Effector memory CD8-positive, alpha-beta T cell (primary cell): ENCODE measurements around the gene GATAD2A.

Experiments
- ATAC-seq: fragments of 150-1000 bp; cut with Tn5 transposase; replicated peaks from 2 replicates; pipeline ENCODE4 v1.10.0; 2021; ENCODE audit warnings: mild to moderate bottlenecking, moderate library complexity
- DNase-seq, 3 experiments: peaks; one replicate each; pipeline ENCODE4 v3.0.0; 2021
- H3K27ac Mint-ChIP-seq, 2 donors: one replicate each; pipeline ENCODE4 v1.8.0; 2022; ENCODE audit warnings: mild to moderate bottlenecking in 2 of 2, mixed read lengths in 2 of 2, moderate library complexity in 2 of 2
- H3K27me3 Mint-ChIP-seq, 2 donors: one replicate each; pipeline ENCODE4 v1.8.0; 2022; ENCODE audit warnings: mixed read lengths in 2 of 2
- H3K36me3 Mint-ChIP-seq: one replicate; pipeline ENCODE4 v1.8.0; 2022; ENCODE audit warnings: mild to moderate bottlenecking, moderate library complexity, mixed read lengths; ENCODE audit not compliant: insufficient read depth
- H3K4me1 Mint-ChIP-seq, 2 donors: one replicate each; pipeline ENCODE4 v1.8.0; 2022; ENCODE audit warnings: low read depth in 2 of 2, mixed read lengths in 2 of 2
- H3K4me3 Mint-ChIP-seq, 2 donors: one replicate each; pipeline ENCODE4 v1.8.0; 2022; ENCODE audit warnings: mild to moderate bottlenecking in 2 of 2, mixed read lengths in 2 of 2, moderate library complexity in 2 of 2
- H3K9me3 Mint-ChIP-seq, 2 donors: one replicate each; pipeline ENCODE4 v1.8.0; 2022; ENCODE audit warnings: mixed read lengths in 2 of 2

GATAD2A gene

DNA sequence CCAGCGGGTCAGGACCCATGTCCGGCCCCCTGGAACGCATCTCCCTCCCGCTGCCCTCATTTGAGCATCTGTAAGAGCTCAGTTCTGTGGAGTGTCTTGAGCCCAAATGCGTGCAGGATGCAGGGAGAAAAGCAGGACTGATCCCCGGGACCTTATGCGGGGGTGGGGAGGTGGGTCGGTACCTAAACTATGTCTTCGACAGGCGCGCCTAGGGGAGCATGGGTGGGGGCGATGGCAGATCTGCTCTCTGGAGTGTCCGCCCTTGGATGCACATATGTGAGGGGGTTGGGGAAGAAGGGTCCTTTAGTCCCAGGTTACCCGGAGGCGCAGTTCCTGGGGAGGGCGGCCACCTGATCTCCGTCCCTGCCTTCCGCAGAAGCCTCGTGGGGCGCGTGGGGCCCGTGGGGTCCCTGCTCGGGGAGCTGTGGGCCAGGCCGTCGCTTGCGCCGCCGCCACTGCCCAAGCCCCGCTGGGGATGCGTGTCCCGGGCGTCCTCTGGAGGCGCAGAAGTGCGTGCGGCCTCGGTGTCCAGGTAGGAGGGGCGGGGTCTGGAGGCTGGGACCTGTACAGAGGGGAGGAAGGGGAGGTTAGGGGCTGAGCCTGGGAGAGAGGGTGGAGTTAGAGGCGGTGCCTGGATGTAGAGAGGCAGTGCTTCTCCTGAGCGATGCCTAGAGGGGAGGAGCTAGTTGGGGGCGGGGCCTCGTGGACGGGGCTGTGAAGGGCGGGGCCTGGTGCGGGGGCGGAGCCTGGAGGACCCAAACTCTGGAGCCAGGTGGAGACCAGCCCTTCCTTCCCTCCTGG, 135.4 kb downstream of the GATAD2A start:
- peaks cover 7 to 9% of the 10 kb centered on the region in 2 donors for H3K27me3 Mint-ChIP-seq
- DNase-seq (peak; percentile 48 to 65 (median 58)), ATAC-seq (peak; percentile 71)
- peaks cover 24% of the 10 kb centered on the region in 2 donors for H3K4me1 Mint-ChIP-seq
- H3K27ac Mint-ChIP-seq, result peak overlapping the region; percentile 19 to 59
- peaks cover 10% of the 10 kb centered on the region for H3K36me3 Mint-ChIP-seq
- H3K9me3 Mint-ChIP-seq, result no peaks in the 10 kb centered on the region
- H3K4me3 Mint-ChIP-seq, result peak overlapping the region; percentile 77 to 83

GRCh38 chr19:19541616-19542015, 136.1 kb downstream of the GATAD2A start:
- H3K36me3 Mint-ChIP-seq, result peaks cover 10% of the 10 kb centered on the region
- H3K9me3 Mint-ChIP-seq, result no peaks in the 10 kb centered on the region
- ATAC-seq, result no peak
- H3K4me3 Mint-ChIP-seq, result peak overlapping the region; percentile 77 to 83
- peaks cover 7 to 9% of the 10 kb centered on the region in 2 donors for H3K27me3 Mint-ChIP-seq
- peaks cover 24% of the 10 kb centered on the region in 2 donors for H3K4me1 Mint-ChIP-seq
- H3K27ac Mint-ChIP-seq, result peak overlapping the region; percentile 19 to 59
- no peak for DNase-seq

DNA sequence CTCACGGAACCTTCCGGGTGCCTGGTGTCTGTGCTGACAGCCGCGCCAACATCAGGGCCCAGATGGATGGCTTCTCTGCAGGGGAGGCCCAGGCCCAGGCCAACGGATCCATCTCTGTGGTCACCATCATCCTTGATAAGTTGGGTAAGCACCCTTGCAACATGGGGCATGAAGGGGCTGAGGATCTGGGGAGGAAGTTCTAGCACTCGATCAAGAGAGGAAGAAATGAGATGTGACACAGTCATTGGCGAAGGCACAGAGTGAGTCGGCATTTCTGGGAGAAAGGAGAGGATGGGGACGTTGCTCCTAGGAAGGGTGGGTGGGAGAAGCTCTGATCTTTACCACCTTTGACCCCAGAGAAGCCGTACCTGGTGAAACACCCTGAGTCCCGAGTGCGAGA, 137.0 kb downstream of the GATAD2A start:
- Mint-ChIP-seq H3K36me3 (peaks cover 9% of the 10 kb centered on the region), H3K4me3 (peak overlapping the region in 1 of 2 donors; percentile 29), H3K9me3 (no peaks in the 10 kb centered on the region), H3K27ac (no peak overlapping the region), H3K27me3 (peaks cover 7 to 9% of the 10 kb centered on the region in 2 donors), H3K4me1 (peaks cover 20 to 23% of the 10 kb centered on the region in 2 donors)
- DNase-seq (no peak), ATAC-seq (no peak)

DNA sequence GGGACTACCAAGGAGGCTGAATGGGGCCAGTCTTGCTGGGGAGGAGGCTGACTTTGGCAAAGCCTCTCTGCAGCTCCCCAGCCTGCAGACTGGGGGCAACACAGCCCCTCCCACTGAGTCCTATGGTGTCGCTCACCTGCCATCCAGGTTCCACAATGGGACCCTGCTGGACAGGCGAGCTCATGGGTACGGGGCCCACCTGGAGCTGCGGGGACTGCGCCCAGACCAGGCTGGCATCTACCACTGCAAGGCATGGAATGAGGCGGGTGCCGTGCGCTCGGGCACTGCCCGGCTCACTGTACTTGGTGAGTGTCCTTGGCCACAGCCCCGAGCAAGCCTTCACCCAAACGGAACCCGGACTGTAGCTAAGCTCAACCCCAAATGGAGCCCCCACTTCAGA, 137.6 kb downstream of the GATAD2A start:
- DNase-seq (no peak), ATAC-seq (no peak)
- H3K4me1 Mint-ChIP-seq, result peaks cover 15 to 20% of the 10 kb centered on the region in 2 donors
- no peak overlapping the region for H3K27ac Mint-ChIP-seq
- no peaks in the 10 kb centered on the region for H3K9me3 Mint-ChIP-seq
- H3K27me3 Mint-ChIP-seq, result peaks cover 7 to 9% of the 10 kb centered on the region in 2 donors
- no peak overlapping the region for H3K4me3 Mint-ChIP-seq
- peaks cover 7% of the 10 kb centered on the region for H3K36me3 Mint-ChIP-seq

DNA sequence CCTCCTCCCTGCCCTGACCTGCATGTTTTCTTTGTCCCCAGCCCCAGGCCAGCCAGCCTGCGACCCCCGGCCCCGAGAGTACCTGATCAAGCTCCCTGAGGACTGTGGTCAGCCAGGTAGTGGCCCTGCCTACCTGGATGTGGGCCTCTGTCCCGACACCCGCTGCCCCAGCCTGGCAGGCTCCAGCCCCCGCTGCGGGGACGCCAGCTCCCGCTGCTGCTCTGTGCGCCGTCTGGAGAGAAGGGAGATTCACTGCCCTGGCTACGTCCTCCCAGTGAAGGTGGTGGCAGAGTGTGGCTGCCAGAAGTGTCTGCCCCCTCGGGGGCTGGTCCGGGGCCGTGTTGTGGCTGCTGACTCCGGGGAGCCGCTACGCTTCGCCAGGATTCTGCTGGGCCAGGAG, 138.2 kb downstream of the GATAD2A start:
- Mint-ChIP-seq H3K36me3 (peaks cover 7% of the 10 kb centered on the region), H3K4me3 (no peak overlapping the region), H3K27me3 (peaks cover 5 to 7% of the 10 kb centered on the region in 2 donors), H3K9me3 (no peaks in the 10 kb centered on the region), H3K27ac (no peak overlapping the region), H3K4me1 (peaks cover 13 to 18% of the 10 kb centered on the region in 2 donors)
- no peak for ATAC-seq
- DNase-seq, result no peak

DNA sequence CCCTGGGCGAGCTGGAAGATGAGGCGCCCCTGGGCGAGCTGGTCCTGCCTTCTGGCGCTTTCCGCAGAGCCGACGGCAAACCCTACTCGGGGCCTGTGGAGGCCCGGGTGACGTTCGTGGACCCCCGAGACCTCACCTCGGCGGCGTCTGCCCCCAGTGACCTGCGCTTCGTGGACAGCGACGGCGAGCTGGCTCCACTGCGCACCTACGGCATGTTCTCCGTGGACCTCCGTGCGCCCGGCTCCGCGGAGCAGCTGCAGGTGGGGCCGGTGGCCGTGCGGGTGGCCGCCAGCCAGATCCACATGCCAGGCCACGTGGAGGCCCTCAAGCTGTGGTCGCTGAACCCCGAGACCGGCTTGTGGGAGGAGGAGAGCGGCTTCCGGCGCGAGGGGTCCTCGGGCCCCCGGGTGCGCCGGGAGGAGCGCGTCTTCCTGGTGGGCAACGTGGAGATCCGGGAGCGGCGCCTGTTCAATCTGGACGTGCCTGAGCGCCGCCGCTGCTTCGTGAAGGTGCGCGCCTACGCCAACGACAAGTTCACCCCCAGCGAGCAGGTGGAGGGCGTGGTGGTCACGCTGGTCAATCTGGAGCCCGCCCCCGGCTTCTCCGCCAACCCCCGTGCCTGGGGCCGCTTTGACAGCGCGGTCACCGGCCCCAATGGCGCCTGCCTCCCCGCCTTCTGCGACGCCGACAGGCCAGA, 138.9 kb downstream of the GATAD2A start:
- Mint-ChIP-seq H3K9me3 (no peaks in the 10 kb centered on the region), H3K27ac (no peak overlapping the region), H3K4me1 (peaks cover 8 to 12% of the 10 kb centered on the region in 2 donors), H3K4me3 (no peak overlapping the region), H3K36me3 (peaks cover under 1% of the 10 kb centered on the region), H3K27me3 (peaks cover 0 to 9% of the 10 kb centered on the region in 2 donors)
- ATAC-seq, result no peak
- no peak for DNase-seq

GRCh38 chr19:19544954-19545591, 139.6 kb downstream of the GATAD2A start:
- ATAC-seq, result no peak
- H3K4me1 Mint-ChIP-seq, result peaks cover 6 to 12% of the 10 kb centered on the region in 2 donors
- H3K9me3 Mint-ChIP-seq, result no peaks in the 10 kb centered on the region
- peaks cover 0 to 10% of the 10 kb centered on the region in 2 donors for H3K27me3 Mint-ChIP-seq
- no peaks in the 10 kb centered on the region for H3K36me3 Mint-ChIP-seq
- DNase-seq, result no peak
- H3K4me3 Mint-ChIP-seq, result no peak overlapping the region
- no peak overlapping the region for H3K27ac Mint-ChIP-seq

GRCh38 chr19:19545707-19546106, 140.2 kb downstream of the GATAD2A start:
- Mint-ChIP-seq H3K27me3 (peaks cover 0 to 10% of the 10 kb centered on the region in 2 donors), H3K4me1 (peaks cover 3 to 9% of the 10 kb centered on the region in 2 donors), H3K4me3 (no peak overlapping the region), H3K36me3 (no peaks in the 10 kb centered on the region), H3K9me3 (no peaks in the 10 kb centered on the region), H3K27ac (no peak overlapping the region)
- DNase-seq, result no peak
- ATAC-seq, result no peak

GRCh38 chr19:19546751-19547162, 141.3 kb downstream of the GATAD2A start:
- Mint-ChIP-seq H3K36me3 (no peaks in the 10 kb centered on the region), H3K4me1 (peaks cover 0 to 4% of the 10 kb centered on the region in 2 donors), H3K27me3 (peaks cover 0 to 10% of the 10 kb centered on the region in 2 donors), H3K9me3 (no peaks in the 10 kb centered on the region), H3K27ac (no peak overlapping the region), H3K4me3 (no peak overlapping the region)
- ATAC-seq (no peak), DNase-seq (no peak)

DNA sequence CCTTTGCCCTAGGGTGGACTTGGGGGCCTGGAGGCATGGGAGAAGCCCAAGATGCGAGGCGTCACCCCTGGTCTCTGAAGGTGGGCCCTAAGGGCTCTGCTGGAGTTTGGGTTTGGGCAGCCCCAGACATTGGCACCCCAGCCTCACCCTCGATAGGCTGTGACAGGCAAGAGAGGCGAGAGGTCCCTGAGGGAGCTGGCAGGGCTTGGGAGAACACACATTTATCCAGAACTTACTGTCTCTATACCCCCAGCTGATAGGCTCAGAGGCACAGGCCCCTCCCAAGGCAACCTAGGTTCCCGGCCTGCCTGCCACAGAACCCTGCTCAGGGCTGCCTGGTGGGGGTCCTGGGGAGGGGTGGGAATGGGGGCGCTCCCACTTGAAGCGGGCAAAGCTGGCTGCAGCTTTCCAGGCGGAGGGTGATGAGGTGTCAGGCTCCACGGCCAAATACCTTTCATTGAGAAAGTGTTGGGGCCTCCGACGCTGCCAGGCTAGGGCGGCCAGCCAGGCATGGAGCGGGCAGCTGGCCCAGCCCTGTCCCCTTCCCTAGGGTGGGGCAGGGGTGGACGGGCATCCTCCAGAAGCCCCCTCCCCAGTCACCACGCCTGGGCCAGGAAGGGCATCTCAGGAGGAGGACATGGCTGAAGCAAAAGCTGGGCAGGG, 142.3 kb downstream of the GATAD2A start:
- Mint-ChIP-seq H3K4me3 (no peak overlapping the region), H3K27me3 (peaks cover 0 to 10% of the 10 kb centered on the region in 2 donors), H3K4me1 (no peaks in the 10 kb centered on the region), H3K9me3 (no peaks in the 10 kb centered on the region), H3K36me3 (no peaks in the 10 kb centered on the region), H3K27ac (no peak overlapping the region)
- ATAC-seq, result no peak
- DNase-seq, result no peak

DNA sequence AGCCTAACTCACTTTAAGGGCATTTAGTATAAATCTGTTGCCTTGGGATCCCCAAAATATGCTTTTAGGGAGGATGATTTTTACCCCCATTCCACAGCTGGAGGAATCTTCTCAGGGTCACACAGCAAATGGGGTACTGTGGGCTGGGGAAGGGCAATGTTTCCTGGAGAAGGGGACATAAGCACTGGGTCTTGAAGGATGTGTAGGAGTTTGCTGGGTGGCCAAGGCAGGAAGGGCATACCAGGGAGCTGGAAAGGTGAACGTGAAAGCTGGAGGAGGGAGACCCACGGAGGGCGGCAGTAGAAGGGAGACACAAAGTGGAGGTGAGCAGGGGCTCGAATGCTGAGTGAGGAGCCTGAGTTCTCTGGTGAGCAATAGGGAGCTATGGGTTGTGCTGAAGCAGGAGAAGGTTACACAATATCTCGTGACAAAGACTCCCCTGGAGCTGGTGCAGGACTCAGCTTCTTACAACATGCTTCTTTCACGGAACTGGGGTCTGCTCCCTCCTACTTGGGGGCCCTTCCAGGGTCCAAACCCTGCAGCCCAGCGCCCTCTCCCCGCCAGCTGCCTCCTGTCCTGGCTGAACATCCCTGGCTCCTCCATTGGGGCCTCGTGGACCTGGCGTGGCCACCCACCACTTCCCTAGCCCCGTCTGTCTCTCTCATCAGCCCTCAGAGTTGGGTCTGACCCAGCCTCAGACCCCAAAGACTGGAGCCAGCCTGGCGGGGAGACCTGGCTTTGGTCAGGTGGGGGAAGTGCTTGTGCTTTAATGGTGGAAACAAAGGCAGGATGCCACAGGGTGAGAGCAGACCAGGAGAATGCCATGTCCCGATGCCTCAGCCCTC, 143.7 kb downstream of the GATAD2A start:
- peaks cover 0 to 10% of the 10 kb centered on the region in 2 donors for H3K27me3 Mint-ChIP-seq
- no peaks in the 10 kb centered on the region for H3K4me1 Mint-ChIP-seq
- ATAC-seq (no peak), DNase-seq (no peak)
- peaks cover 1% of the 10 kb centered on the region for H3K36me3 Mint-ChIP-seq
- H3K27ac Mint-ChIP-seq, result no peak overlapping the region
- no peak overlapping the region for H3K4me3 Mint-ChIP-seq
- H3K9me3 Mint-ChIP-seq, result no peaks in the 10 kb centered on the region

DNA sequence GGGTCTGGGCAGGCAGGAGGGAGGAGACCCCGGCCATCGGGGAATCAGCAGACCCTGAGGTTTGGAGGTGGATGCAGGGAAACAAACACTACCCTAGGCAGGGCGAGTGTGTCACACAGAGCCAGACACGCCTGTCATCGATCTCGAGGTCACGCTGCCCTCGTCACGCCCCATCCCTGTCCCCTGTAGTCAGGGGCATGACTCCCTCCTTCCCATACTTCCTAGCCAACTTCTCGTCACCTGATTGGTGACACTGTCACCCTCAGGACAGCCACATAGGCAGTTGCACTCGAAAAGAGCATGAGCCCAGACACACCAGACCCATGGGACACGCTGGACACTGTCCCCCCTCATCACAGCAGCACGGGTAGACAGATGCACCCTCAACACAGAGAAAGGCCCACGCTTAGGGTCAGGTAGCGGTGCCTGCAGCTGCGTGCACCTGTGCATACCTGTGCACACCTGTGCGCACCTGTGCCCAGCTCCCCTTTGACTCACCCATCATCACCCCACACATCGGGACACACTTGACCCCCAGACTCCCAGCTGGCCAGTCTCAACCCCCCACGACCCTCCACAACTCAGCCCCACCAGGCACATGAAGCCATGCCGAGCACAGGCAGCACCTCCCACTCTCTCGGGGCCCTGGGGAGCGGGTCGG, 144.5 kb downstream of the GATAD2A start:
- ATAC-seq (no peak), DNase-seq (no peak)
- Mint-ChIP-seq H3K36me3 (peaks cover 4% of the 10 kb centered on the region), H3K9me3 (no peaks in the 10 kb centered on the region), H3K4me1 (peaks cover 0 to 4% of the 10 kb centered on the region in 2 donors), H3K4me3 (no peak overlapping the region), H3K27ac (no peak overlapping the region), H3K27me3 (peaks cover 0 to 10% of the 10 kb centered on the region in 2 donors)
